Mesothelial cell of epicardium (in vitro differentiated cells): ENCODE measurements around the gene FILIP1. TPM values are rescaled to one million over a fixed set of nuclear protein-coding genes. Genes with fewer than 3 reads are reported as not detected.

Experiments
- DNase-seq, 2 experiments: peaks; one replicate each; pipeline ENCODE4 v3.0.0; 2021; ENCODE audit warnings: low spot score in 2 of 2; ENCODE audit not compliant: unreplicated experiment in 2 of 2
- H3K27ac Mint-ChIP-seq: 2 replicates; pipeline ENCODE4 v1.8.0; 2021; ENCODE audit warnings: mixed read lengths
- H3K27me3 Mint-ChIP-seq: 2 replicates; pipeline ENCODE4 v1.8.0; 2021; ENCODE audit warnings: low read depth, mixed read lengths
- H3K36me3 Mint-ChIP-seq: 2 replicates; pipeline ENCODE4 v1.8.0; 2021; ENCODE audit warnings: mixed read lengths
- H3K4me1 Mint-ChIP-seq: 2 replicates; pipeline ENCODE4 v1.8.0; 2021; ENCODE audit warnings: mixed read lengths
- H3K4me3 Mint-ChIP-seq: 2 replicates; pipeline ENCODE4 v1.8.0; 2021; ENCODE audit warnings: mild to moderate bottlenecking, moderate library complexity, mixed read lengths
- H3K9me3 Mint-ChIP-seq: 2 replicates; pipeline ENCODE4 v1.8.0; 2021; ENCODE audit warnings: mixed read lengths
- CTCF ChIP-seq: fragments of 200-600 bp; sonication (generic); IDR thresholded peaks from one replicate; pipeline ENCODE4 v1.5.0; 2021; ENCODE audit warnings: antibody characterized with exemption; ENCODE audit not compliant: unreplicated experiment
- total RNA-seq: library from RNA; stranded (reverse); gene quantifications from 3 replicates; pipeline ENCODE4 v1.2.1, GENCODE V29; 2021

Gene FILIP1
- total RNA-seq, 1 donor from 2014 or later = 11.3 TPM

DNA sequence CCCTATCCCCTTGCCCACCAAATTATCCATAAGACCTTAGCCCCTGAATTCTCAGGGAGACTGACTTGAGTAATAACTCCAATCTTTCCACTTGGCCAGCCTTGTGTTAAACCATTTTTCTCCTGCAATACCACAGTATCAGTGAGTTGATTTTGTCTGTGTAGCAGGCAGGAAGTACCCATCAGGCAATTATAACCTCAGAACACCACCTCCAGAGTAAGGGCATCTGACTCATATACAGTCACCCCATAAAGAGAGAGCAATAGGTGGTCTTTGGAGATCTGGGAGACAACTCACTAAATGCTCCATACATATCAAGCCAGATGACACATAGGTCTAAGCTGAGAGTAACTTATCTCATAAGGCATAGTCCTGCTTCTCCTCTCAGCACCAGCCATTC lies 83.7 kb downstream of the FILIP1 start:
- TF ChIP-seq CTCF = no peak
- peaks cover 19% of the 10 kb centered on the region for H3K36me3 Mint-ChIP-seq
- no peak for DNase-seq
- no peak overlapping the region for H3K4me3 Mint-ChIP-seq
- H3K27me3 Mint-ChIP-seq = no peaks in the 10 kb centered on the region
- H3K9me3 Mint-ChIP-seq = peaks cover 20% of the 10 kb centered on the region
- no peak overlapping the region for H3K27ac Mint-ChIP-seq
- H3K4me1 Mint-ChIP-seq = peaks cover 30% of the 10 kb centered on the region

- Mint-ChIP-seq H3K4me3 (no peak overlapping the region), H3K9me3 (peaks cover 20% of the 10 kb centered on the region), H3K36me3 (peaks cover 19% of the 10 kb centered on the region), H3K4me1 (peaks cover 30% of the 10 kb centered on the region), H3K27me3 (no peaks in the 10 kb centered on the region), H3K27ac (no peak overlapping the region)
- no peak for DNase-seq
- TF ChIP-seq CTCF = no peak
Observed at GRCh38 chr6:75409286-75409685, 84.3 kb downstream of the FILIP1 start.

DNA sequence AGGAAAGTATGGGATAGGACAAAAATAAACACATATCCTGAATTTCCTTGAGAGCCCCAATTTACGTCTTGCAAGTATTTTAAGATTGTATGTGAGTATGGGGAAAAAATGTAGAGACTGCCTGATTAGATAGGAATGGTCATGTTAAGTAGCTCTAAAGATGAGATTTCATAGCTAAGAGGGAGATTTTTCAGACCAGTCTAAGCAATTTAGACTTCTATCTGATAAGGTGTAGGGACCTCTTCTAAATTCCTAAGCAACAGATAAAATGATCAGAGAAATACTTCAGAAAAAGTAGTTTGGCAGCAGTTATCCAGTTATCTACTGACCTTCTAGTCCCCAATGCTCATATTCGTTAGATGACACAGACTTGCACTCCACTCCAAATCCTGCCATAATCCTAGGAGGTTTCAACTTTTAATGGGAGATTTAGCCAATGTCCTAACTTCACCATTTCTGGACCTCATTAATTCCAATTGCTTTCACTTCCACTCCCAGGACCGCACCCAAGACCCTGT lies 90.0 kb downstream of the FILIP1 start:
- no peaks in the 10 kb centered on the region for H3K9me3 Mint-ChIP-seq
- no peaks in the 10 kb centered on the region for H3K36me3 Mint-ChIP-seq
- H3K4me3 Mint-ChIP-seq = no peak overlapping the region
- no peak for TF ChIP-seq CTCF
- no peak for DNase-seq
- peak overlapping the region; percentile 23 for H3K27ac Mint-ChIP-seq
- H3K4me1 Mint-ChIP-seq = peaks cover 25% of the 10 kb centered on the region
- no peaks in the 10 kb centered on the region for H3K27me3 Mint-ChIP-seq

- DNase-seq = no peak
- Mint-ChIP-seq H3K4me3 (no peak overlapping the region), H3K27ac (peak overlapping the region; percentile 26), H3K27me3 (no peaks in the 10 kb centered on the region), H3K9me3 (no peaks in the 10 kb centered on the region), H3K36me3 (no peaks in the 10 kb centered on the region), H3K4me1 (peaks cover 35% of the 10 kb centered on the region)
- TF ChIP-seq CTCF = no peak
Observed at GRCh38 chr6:75402296-75402695, 91.3 kb downstream of the FILIP1 start.

GRCh38 chr6:75397656-75398465 lies 95.7 kb downstream of the FILIP1 start:
- Mint-ChIP-seq H3K4me3 (no peak overlapping the region), H3K27me3 (no peaks in the 10 kb centered on the region), H3K4me1 (peaks cover 32% of the 10 kb centered on the region), H3K27ac (peak overlapping the region; percentile 50), H3K36me3 (no peaks in the 10 kb centered on the region), H3K9me3 (no peaks in the 10 kb centered on the region)
- no peak for TF ChIP-seq CTCF
- DNase-seq = no peak
